ENCODE results near the gene ATG14.
"Not testable (repeated sequence)": the region's sequence is repeated elsewhere in the genome, so short reads cannot be mapped to it uniquely, and the experiment has no call there.

ATG14 gene

DNA sequence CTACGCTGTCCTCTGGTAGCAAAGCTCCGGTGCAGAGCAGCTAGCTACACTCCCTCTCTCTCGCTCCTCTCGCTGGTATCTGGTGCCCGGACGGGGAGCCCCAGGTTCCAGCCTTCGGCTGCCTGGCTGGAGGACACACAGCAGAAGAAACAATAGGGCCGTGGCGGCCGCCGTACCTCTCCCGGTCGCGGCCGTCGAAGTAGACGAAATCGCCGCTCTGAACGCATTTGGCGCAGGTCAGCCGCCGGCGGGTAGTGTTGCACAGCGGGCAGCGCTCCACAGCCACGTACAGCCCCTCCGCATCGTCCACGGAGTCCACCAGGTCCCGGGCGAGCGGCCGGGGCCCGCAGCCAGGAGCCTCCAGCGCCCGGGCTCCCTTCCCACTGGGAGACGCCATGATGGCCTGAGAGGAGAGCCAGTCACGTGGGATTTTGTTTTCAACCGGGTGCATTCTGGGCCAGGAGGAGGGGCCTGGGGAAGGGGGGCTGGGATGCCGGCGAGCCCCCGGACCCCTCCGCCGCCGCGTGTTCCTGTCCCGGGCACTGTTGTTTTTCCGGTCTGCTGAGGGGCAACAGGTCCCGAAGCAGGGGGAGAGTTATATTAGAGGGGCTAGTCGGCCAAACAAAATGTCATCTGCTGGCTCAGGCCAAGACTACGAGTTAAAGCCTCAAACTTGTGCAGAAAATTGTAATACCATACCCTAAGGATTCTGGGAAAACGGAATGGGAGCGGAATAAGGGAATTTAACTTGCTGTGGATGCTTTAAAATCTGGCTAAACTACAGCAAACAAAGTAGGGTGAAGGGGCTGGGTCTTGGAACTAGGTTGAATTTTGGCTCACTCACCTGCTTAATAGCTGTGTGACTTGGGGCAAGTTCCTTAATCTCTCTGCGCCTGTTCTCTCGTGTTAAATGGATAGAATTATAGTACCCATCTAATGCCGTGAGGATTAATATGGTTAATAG lies at the start of gene ATG14:
Gene ATG14 (minus strand): TSS at position 405 of the 964 bp plus-strand sequence. CDS start 8 bp downstream, at position 397.
- DNase-seq, result peak; percentile 94

- no peak for DNase-seq
Observed at GRCh38 chr14:55458800-55459515, 47.3 kb upstream of the ATG14 start.

DNA sequence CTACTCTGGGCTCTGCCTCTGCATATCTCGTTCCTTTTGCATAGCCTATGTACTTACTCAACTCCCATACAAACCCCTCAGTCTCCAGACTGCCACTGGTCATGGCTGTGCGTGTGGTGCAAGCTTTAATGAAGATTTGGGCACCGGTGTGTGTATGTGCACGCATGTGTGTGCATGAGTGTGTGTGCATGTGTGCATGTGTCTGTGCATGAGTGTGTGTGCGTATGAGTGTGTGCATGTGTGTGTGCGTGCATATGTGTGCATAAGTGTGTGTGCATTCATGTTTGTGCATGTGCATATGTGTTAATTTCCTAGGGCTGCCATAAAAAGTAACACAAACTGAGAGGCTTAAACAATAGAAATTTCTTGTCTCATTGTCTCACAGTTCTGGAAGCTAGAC lies 45.9 kb upstream of the ATG14 start:
- no peak for DNase-seq

- DNase-seq, result not testable (repeated sequence)
Observed at GRCh38 chr14:55456411-55456810, 44.8 kb upstream of the ATG14 start.

DNA sequence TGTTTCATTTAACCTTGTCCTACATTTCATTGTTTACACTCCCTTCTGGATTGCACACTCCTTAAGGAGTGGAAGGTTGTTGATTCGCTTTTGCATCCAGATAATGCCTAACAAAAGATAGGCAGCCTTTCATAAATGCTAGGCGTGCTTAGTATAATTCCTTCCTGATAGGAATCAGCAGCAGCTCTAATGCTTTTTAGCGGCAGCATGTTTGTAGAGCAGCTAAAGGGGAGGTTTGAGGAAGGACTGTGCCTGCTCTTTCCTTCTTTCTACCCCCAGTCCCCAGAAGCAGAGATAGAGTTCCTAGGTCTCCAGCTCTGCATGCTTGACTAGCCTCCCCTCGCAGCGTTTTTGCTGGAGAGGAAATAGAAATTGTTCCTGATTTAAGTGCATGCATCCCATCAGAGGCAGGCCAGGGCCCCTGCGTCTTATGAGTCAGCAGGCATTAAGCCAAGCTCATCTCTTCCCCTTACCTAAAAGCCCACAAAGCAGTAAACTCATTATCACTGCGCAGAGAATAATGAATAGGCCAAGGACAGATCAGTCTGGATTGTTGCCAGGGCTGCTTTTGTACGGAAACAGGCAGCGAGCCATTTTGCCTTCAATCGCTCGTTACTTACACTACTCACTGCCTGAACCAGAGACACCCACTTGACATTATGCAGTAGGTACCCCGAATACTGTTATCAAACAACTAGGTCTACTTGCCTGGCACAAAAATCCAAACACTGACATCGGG lies 42.8 kb upstream of the ATG14 start:
- DNase-seq, result no peak

- no peak for DNase-seq
Observed at GRCh38 chr14:55451950-55452349, 40.3 kb upstream of the ATG14 start.

- DNase-seq, result no peak
Observed at GRCh38 chr14:55451398-55451797, 39.8 kb upstream of the ATG14 start.

DNA sequence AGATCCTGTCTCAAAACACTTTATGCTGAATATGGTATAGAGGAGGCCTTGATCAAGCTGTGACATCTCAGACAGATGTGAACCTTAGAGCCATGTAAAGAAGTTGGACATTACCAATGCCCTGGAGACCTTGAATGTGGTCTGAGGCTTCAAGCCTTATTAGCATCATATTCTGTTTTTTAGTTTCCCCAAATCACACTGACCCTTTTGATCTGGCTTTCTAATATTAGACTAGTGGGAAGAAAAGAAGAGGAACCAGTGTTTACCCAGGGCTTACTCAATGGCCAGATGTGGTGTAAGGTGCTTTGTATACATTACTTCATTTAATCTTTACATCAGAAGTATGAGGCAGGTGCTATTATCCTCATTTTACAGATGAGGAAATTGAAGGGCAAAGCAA lies 39.4 kb upstream of the ATG14 start:
- DNase-seq, result no peak

DNA sequence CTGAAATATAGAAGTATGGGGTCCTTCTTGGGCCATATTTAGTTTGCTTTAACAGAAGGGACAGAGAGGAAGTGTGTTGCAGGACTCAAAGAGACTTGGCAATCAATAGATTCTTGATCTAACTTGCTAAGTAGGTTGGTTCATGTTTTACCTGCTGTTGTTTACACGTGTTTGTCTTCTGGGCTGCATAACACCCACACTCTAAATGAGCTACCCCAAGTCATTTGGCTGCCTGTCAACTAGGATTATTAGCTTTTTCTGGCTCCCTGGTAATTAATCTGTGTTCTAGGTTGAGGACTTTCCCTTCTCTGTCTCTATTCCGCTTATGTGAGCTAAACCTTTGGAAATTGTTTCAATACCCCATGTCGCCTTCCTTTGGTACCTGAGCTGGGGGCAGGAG lies 38.9 kb upstream of the ATG14 start:
- DNase-seq, result no peak

GRCh38 chr14:55450124-55450523 lies 38.5 kb upstream of the ATG14 start:
- DNase-seq, result no peak

DNA sequence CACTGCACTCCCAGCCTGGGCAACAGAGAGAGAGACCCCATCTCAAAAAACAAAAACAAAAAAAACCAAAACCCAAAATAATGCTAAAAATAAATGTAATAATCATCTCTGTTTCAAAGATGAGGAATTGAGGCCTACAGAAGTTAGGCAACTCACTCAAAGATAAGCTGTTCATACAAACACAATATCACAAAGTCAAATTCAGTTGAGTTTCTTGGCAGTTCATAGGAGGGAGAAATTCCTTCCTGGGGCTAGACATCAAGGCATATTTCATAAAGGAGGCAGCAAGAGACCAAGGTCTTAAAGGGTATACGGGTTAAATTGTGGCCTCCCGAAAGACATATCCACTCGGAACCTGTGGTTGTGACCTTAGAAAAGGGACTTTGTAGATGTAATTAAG lies 37.5 kb upstream of the ATG14 start:
- no peak for DNase-seq

DNA sequence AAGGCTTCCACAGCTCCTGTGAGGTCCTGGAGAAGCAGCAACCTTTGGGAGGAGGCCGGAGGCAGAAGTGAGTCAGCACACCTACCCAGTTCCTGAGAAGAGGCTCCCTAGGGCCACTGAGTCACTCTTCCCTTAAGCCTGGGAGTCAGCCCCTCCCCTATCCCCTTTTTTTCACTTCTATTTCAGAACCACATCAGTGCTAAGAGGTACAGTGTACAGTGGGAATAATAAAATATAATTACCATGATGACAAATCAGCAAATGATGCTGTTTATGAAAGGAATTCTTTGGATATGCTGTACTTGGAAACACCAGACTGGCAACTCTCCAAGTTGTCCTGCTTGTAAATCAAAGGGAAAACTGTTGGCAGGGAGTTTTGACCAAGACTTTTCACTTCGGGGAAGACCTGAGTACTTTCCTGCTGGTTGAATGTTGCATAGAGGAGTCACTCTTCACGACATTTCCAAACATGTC lies 36.5 kb upstream of the ATG14 start:
- DNase-seq, result no peak

DNA sequence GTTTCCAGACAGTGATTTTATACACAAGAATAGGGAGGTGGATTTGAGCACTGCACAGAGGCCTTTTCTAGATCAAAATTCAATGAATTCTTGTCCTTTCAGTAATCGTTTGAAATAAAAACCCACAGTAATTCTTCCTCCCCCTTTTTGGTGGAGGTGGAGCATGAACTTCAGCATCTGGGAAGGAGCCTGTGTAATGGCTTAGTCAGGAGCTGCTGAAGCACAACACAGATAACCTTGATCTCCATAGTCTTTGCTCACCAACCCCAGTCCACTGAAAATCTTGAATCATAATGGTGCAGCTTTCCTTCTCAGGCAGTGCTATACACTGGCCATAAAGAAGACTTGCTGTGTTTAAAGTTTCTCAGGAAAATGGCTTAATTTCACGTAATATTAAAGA lies 35.2 kb upstream of the ATG14 start:
- DNase-seq, result no peak

DNA sequence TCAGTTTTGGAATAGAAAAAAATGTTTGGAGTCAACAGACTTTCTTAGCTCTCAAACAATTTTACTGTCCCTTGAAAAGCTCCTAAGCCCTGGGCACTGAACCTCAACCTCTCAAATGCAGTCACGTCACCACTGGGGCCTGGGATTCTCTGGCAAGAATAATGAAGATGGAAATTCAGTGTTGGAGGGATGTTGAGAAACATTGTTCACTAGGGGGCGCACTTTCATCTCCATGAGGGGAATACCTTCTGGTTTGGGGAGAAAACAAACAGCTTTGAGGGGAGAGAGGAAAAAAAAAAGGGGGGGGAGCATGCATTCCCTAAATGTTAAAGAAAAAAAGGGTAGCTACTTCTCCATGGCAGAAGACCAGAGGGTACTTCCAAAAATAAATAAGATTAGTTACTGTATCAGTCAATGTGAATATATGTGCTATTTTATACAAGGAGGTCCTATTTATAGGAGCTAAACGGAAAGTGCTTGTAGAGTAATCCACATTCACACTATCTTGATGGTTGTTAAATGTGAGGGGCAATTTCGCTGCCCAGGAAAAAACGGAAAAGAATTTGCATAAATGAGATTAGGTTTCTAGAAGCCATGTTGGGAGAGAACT lies 34.6 kb upstream of the ATG14 start:
- no peak for DNase-seq

DNA sequence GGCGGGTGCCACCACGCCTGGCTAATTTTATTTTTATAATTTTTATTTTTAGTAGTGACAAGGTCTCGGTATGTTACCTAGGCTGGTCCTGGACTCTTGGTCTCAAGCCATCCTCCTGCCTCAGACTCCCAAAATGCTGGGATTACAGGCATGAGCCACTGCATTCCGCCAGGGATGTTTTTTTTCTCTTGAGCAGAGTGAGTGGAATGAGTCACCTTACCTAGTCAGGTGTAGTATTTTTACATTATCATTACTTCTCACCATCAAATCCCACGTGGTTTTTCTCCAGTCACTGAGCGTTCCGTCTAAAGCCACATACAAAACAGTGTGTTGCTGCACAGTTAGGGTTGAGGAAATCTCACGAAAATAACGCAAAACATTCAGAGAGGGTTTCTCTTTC lies 29.7 kb upstream of the ATG14 start:
- DNase-seq, result no peak

GRCh38 chr14:55440385-55440784 lies 28.8 kb upstream of the ATG14 start, which contains the start of gene TBPL2:
Gene TBPL2, minus strand, starts transcription at chr14:55440616. Its CDS starts 167 bp downstream, at chr14:55440449.
- DNase-seq, result no peak

DNA sequence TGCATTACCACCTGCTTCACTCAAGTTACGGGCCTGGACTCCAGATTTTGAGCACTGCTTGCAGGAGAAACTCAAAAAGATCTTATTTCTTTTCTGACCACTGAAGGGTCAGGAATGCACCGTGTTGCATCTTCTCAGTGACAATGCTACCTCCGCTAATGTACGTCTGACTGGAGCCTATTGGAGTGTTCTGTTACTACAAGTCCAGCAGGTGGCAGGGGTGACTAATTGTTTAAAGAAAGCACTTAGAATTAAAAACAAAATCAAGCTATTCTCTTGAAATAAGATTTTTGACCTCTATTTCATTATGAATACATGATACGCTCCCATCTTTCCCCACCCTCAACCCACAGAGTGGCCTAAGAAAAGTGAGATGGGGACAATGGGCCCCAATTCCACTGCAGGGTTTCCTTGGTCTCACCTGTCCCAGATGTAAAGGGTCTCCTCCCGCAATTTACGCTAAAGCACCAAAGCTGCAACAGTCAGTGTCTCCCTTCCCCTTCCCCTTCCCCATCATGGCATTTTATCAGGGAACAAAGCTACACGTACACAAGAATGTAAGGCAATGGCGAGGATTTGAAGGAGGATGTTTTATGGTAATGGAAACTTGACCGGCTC lies 26.5 kb upstream of the ATG14 start:
- no peak for DNase-seq

GRCh38 chr14:55436931-55437330 lies 25.3 kb upstream of the ATG14 start:
- no peak for DNase-seq

DNA sequence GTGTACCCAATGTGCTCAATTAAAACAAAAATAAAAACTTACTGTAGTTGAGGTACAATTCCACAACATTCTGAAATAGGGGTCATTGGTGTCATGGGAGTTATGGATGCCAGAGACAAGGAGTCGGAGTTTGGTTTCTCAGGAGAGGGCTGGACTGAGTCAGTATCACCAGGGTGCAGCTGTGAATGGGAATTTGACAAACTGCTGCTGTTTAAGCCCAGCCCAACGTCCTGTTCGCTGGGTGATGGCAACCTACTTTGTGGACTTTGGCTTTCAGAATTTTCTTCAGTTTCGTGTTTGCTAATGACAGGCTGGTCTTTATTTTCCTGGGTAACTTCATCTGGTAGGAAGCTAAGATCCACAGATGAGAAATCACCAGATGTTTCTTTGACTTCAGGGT lies 24.9 kb upstream of the ATG14 start:
- no peak for DNase-seq

DNA sequence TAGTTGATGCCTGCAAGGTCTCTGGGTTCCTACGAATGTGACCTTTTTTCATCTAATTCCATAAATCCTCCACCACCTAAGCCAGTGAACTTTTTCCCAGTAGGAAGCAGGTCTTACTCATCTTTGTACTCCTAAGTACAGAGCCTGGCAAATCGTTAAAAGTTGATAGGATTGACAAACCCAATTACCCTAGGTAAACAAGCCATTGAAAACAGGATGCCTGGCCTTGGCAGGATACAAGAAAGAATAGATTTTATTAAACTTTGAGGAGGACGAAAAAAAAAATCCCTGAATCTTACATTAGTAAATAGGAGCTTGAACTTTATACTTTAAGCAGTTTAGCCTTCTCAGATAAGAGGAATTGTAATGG lies 23.2 kb upstream of the ATG14 start:
- no peak for DNase-seq

GRCh38 chr14:55433880-55434804 lies 22.5 kb upstream of the ATG14 start:
- no peak for DNase-seq

Measured in right forelimb (tissue), 1 donor.